Measurements from ENCODE around the gene LGALS3BP.

- TF ChIP-seq, protein P1, sequence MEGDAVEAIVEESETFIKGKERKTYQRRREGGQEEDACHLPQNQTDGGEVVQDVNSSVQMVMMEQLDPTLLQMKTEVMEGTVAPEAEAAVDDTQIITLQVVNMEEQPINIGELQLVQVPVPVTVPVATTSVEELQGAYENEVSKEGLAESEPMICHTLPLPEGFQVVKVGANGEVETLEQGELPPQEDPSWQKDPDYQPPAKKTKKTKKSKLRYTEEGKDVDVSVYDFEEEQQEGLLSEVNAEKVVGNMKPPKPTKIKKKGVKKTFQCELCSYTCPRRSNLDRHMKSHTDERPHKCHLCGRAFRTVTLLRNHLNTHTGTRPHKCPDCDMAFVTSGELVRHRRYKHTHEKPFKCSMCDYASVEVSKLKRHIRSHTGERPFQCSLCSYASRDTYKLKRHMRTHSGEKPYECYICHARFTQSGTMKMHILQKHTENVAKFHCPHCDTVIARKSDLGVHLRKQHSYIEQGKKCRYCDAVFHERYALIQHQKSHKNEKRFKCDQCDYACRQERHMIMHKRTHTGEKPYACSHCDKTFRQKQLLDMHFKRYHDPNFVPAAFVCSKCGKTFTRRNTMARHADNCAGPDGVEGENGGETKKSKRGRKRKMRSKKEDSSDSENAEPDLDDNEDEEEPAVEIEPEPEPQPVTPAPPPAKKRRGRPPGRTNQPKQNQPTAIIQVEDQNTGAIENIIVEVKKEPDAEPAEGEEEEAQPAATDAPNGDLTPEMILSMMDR (IDR thresholded peaks at IDR 0.05; ENCODE audit: insufficient read depth, low read length, poor library complexity, severe bottlenecking), result no peak
- TF ChIP-seq EZH2phosphoT487 (conservative IDR thresholded peaks at IDR 0.05; ENCODE audit: low read length), result no peak
These were observed 31.9 kb upstream of the LGALS3BP start for GRCh38 chr17:79011451-79012147.

Data from SU-DHL-6 (cell line).